Gastroesophageal sphincter (tissue), 4 donors: ENCODE measurements around the gene IL17RB. TPM values are rescaled to one million over a fixed set of nuclear protein-coding genes. Genes with fewer than 3 reads are reported as not detected.

Experiments
- ATAC-seq: fragments of 150-250 bp; one replicate; pipeline ENCODE4 v1.9.1; 2016; ENCODE audit warnings: mild to moderate bottlenecking, moderate library complexity
- H3K27ac ChIP-seq, 4 donors: fragments of 200-600 bp; sonication (generic) in 3 of 4; 1 replicate in 3 of 4; 2 replicates in 1 of 4; pipeline ENCODE4 v1.5.1; 2016 to 2019
- H3K27me3 ChIP-seq: fragments of 200-600 bp; sonication (generic); one replicate; pipeline ENCODE4 v1.5.1; 2019
- H3K36me3 ChIP-seq, 2 donors: fragments of 200-600 bp; sonication (generic); one replicate each; pipeline ENCODE4 v1.5.1; 2019; ENCODE audit warnings: control low read depth in 1 of 2
- H3K4me1 ChIP-seq, 3 donors: fragments of 200-600 bp; sonication (generic); 1 replicate in 2 of 3; 2 replicates in 1 of 3; pipeline ENCODE4 v1.5.1; 2016 to 2019; ENCODE audit warnings: control low read depth in 2 of 3
- H3K4me3 ChIP-seq, 2 donors: fragments of 200-600 bp; sonication (generic); one replicate each; pipeline ENCODE4 v1.5.1; 2019; ENCODE audit warnings: mild to moderate bottlenecking in 1 of 2, moderate library complexity in 1 of 2
- H3K9me3 ChIP-seq, 3 donors: fragments of 200-600 bp; sonication (generic); one replicate each; pipeline ENCODE4 v1.5.1; 2017 to 2019; ENCODE audit warnings: control low read depth in 2 of 3
- CTCF ChIP-seq, 4 experiments: fragments of 200-600 bp in 2 of 4; fragments of 450-650 bp in 2 of 4; sonication (generic) in 1 of 4; IDR thresholded peaks; one replicate each; pipeline ENCODE4 v1.5.1; 2017 to 2019; ENCODE audit warnings: antibody characterized with exemption in 4 of 4, mild to moderate bottlenecking in 2 of 4, moderate library complexity in 2 of 4
- EP300 ChIP-seq: sonication (generic); formaldehyde crosslinking; IDR thresholded peaks from one replicate; pipeline ENCODE4 v1.6.1; 2017; ENCODE audit warnings: antibody characterized with exemption, mild to moderate bottlenecking
- POLR2A ChIP-seq, 2 donors: fragments of 450-650 bp; IDR thresholded peaks; one replicate each; pipeline ENCODE4 v1.6.1; 2017; ENCODE audit warnings: antibody characterized with exemption in 2 of 2, mild to moderate bottlenecking in 2 of 2, moderate library complexity in 1 of 2
- POLR2AphosphoS5 ChIP-seq: sonication (generic); formaldehyde crosslinking; IDR thresholded peaks from one replicate; pipeline ENCODE4 v1.6.1; 2017; ENCODE audit warnings: antibody characterized with exemption
- WGBS, 2 donors: methylation state at CpG; one replicate each; pipeline ENCODE4 v1.1.5; 2018; ENCODE audit warnings: low coverage in 1 of 2; 5-methylcytosine and 5-hydroxymethylcytosine counted together
- total RNA-seq, 4 donors: library from RNA; depleted of rRNA; stranded (reverse); fragments of >200 nt; gene quantifications; one replicate each; pipeline ENCODE4 v1.1.0, GENCODE V29; 2016

IL17RB gene
- total RNA-seq, 4 donors from 2014 or later, result 0.19 to 1.1 (median 0.45) TPM

- Histone ChIP-seq H3K9me3 (no peaks in the 10 kb centered on the region), H3K27ac (no peak overlapping the region), H3K4me3 (no peak overlapping the region), H3K27me3 (no peaks in the 10 kb centered on the region), H3K36me3 (no peaks in the 10 kb centered on the region), H3K4me1 (no peaks in the 10 kb centered on the region)
- WGBS, 2 donors, result no CpG with 5 or more reads among the region's 1 CpG
- no peak for ATAC-seq
- TF ChIP-seq CTCF (IDR thresholded peaks at IDR 0.05), result no peak
- no peak for TF ChIP-seq POLR2AphosphoS5
- TF ChIP-seq EP300, result no peak
- TF ChIP-seq POLR2A (IDR thresholded peaks at IDR 0.05), result no peak
Measured at GRCh38 chr3:53835257-53835656, 11.1 kb upstream of the IL17RB start.

DNA sequence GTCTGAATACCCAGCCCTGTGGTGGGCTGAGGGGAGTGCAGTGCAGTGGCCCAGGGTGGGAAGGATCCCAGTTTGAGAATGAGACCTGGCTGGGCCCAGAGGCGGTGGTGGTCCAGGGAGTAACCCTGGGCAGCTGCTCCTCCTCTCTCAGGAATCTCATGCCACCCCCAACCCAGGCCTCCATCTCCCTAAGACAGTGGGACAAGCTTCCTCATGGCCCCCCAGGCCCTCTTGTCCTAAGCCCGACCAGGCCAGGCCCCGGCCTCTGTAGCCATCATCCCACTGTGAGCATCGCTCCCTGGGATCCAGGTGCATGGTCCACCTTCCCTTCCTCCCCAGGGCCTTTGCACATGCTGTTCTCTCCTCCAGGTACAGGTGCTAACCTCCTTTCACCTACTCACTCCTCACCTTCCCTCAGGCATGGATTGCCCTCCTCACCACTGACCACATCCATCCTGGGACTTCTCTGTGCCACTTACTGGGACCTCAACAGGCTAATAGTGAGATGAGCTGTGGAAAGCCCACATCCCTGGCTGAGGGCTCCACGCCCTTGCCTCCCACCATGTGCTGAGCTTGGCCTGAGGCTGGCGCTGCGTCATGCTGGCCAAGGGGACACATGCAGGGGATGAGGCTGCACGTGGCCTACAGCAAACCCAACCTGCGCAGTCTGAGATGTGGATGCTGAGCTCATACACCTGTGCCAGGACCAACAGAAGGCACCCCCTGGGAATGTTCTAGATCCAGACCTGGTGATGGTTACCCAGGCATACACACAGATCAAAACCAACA, 10.1 kb upstream of the IL17RB start:
- H3K9me3 ChIP-seq, result no peaks in the 10 kb centered on the region
- H3K36me3 ChIP-seq, result no peaks in the 10 kb centered on the region
- H3K4me1 ChIP-seq, result no peaks in the 10 kb centered on the region
- no peak for TF ChIP-seq CTCF (IDR thresholded peaks at IDR 0.05)
- no peak for TF ChIP-seq POLR2A (IDR thresholded peaks at IDR 0.05)
- no peak for TF ChIP-seq EP300
- no peak for TF ChIP-seq POLR2AphosphoS5
- H3K27me3 ChIP-seq, result no peaks in the 10 kb centered on the region
- ATAC-seq, result no peak
- no peak overlapping the region for H3K27ac ChIP-seq
- WGBS, 2 donors, result 97 to 100% methylated on average over 1 to 3 of the region's 9 CpGs
- H3K4me3 ChIP-seq, result no peak overlapping the region

DNA sequence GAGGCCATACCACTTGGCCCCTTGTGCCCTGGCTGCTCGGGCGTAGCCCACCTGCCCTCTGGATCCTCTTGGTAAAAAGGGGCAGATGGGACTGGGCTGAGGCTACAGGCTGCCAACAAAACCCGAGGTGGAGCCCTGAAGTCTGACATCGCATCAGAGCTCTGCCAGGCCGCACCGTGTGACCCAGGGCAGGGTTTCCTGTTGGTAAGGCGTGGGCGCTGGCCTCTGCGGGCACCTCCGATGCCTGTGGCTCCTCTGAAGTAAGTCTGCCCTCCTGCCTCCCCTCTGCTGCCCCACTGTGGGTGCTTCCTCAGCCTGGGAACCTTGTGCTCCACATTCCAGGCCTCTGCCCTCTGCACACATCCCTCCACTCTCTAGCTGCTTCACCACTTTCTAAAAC, 9.0 kb upstream of the IL17RB start:
- no peaks in the 10 kb centered on the region for H3K27me3 ChIP-seq
- no peaks in the 10 kb centered on the region for H3K9me3 ChIP-seq
- no peak overlapping the region for H3K27ac ChIP-seq
- H3K4me3 ChIP-seq, result no peak overlapping the region
- TF ChIP-seq POLR2A (IDR thresholded peaks at IDR 0.05) (no peak), POLR2AphosphoS5 (no peak), EP300 (no peak)
- WGBS, 2 donors, result 73 to 77% methylated on average over 2 to 3 of the region's 10 CpGs
- no peaks in the 10 kb centered on the region for H3K4me1 ChIP-seq
- no peaks in the 10 kb centered on the region for H3K36me3 ChIP-seq
- no peak for ATAC-seq

GRCh38 chr3:53841296-53841695, 5.1 kb upstream of the IL17RB start:
- H3K36me3 ChIP-seq, result no peaks in the 10 kb centered on the region
- H3K4me3 ChIP-seq, result no peak overlapping the region
- 89 to 94% methylated on average over 2 to 5 of the region's 5 CpGs for WGBS, 2 donors
- H3K9me3 ChIP-seq, result no peaks in the 10 kb centered on the region
- H3K27ac ChIP-seq, result no peak overlapping the region
- H3K4me1 ChIP-seq, result peaks cover 0 to 13% (median 0%) of the 10 kb centered on the region in 3 donors
- ATAC-seq, result no peak
- TF ChIP-seq POLR2A (IDR thresholded peaks at IDR 0.05) (no peak), EP300 (no peak), CTCF (IDR thresholded peaks at IDR 0.05) (no peak), POLR2AphosphoS5 (no peak)
- peaks cover 5% of the 10 kb centered on the region for H3K27me3 ChIP-seq

DNA sequence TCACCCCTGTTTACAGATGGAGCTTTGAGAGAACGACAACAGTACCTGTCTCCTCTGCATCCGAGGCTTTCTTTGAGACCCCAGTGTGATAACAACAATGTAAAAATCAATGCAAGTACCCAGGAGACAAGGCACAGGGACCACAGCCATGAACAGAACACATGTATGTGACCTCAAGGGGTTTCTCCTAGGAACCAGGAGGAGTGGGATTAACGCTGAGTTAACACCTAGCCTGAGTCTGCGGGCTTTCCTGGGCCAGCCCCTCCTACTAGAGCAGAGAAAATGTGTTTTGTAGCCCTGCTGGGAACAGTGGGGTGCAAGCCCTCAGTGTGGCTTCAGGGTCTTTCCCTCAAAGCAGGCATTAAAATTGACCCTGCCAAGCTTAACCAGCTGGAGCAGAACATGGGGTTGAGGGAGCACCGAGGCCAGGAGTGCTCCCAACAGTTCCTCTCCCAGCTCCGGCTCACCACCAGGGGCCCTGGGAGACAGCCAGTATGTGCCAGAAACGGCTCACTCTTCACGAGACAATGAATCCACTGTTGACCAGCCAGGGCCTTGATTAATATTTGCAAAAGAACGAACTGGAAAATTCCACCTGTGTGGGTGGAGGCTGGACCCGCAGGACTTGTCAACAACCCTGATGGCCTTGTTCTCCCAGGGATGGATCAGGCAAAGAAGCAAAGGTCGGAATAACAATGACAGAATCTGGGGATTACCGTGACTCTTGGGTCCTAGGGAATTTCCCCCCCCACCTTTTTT, 3.8 kb upstream of the IL17RB start:
- Histone ChIP-seq H3K27me3 (peaks cover 18% of the 10 kb centered on the region), H3K36me3 (no peaks in the 10 kb centered on the region), H3K4me1 (peaks cover 0 to 22% (median 4%) of the 10 kb centered on the region in 3 donors), H3K9me3 (no peaks in the 10 kb centered on the region), H3K4me3 (no peak overlapping the region), H3K27ac (no peak overlapping the region)
- TF ChIP-seq EP300 (no peak), POLR2A (IDR thresholded peaks at IDR 0.05) (no peak), CTCF (IDR thresholded peaks at IDR 0.05) (no peak), POLR2AphosphoS5 (no peak)
- 38 to 57% methylated on average over 5 to 6 of the region's 12 CpGs for WGBS, 2 donors
- ATAC-seq, result no peak
